ENCODE data around the gene TYR.

- TF ChIP-seq CTCF (IDR thresholded peaks at IDR 0.05), result no peak
- TF ChIP-seq EZH2 (IDR thresholded peaks at IDR 0.05; ENCODE audit: borderline replicate concordance, insufficient read depth, low read depth, low read length, poor library complexity, severe bottlenecking), result no peak
These were observed 737 bp upstream of the TYR start for GRCh38 chr11:89176938-89177337.
